GM21737 (cell line): ENCODE results near the gene DDX50.
"Not testable (repeated sequence)": the region's sequence is repeated elsewhere in the genome, so short reads cannot be mapped to it uniquely, and the experiment has no call there.

ENCODE experiments used
- ATAC-seq: cut with Tn5 transposase; IDR thresholded peaks from one replicate; pipeline ENCODE4 v1.9.1; 2021; ENCODE audit warnings: mild to moderate bottlenecking, moderate library complexity; ENCODE audit not compliant: unreplicated experiment

DDX50 gene

GRCh38 chr10:68900427-68901104 is 549 bp upstream of the DDX50 start:
- ATAC-seq: peak; percentile 37

- ATAC-seq: no peak
Measured at GRCh38 chr10:68902382-68902781, 1.3 kb downstream of the DDX50 start.

GRCh38 chr10:68924593-68924992 is 23.5 kb downstream of the DDX50 start:
- no peak for ATAC-seq

- ATAC-seq: no peak
Measured at GRCh38 chr10:68925489-68925888, 24.4 kb downstream of the DDX50 start.

GRCh38 chr10:68929157-68929556 is 28.0 kb downstream of the DDX50 start:
- ATAC-seq: not testable (repeated sequence)

- not testable (repeated sequence) for ATAC-seq
Measured at GRCh38 chr10:68929888-68930287, 28.8 kb downstream of the DDX50 start.

GRCh38 chr10:68932860-68933259 is 31.7 kb downstream of the DDX50 start:
- ATAC-seq: not testable (repeated sequence)

- no peak for ATAC-seq
Measured at GRCh38 chr10:68934994-68935393, 33.9 kb downstream of the DDX50 start.

- no peak for ATAC-seq
Measured at GRCh38 chr10:68938117-68938516, 37.0 kb downstream of the DDX50 start.

GRCh38 chr10:68938884-68939283 is 37.8 kb downstream of the DDX50 start:
- ATAC-seq: no peak

- ATAC-seq: not testable (repeated sequence)
Measured at GRCh38 chr10:68940917-68941316, 39.8 kb downstream of the DDX50 start.

- no peak for ATAC-seq
Measured at GRCh38 chr10:68950598-68950997, 49.5 kb downstream of the DDX50 start.

- ATAC-seq: no peak
Measured at GRCh38 chr10:68954904-68955303, 53.8 kb downstream of the DDX50 start.

GRCh38 chr10:68955355-68955831 is 54.3 kb downstream of the DDX50 start:
- peak; percentile 16 for ATAC-seq

GRCh38 chr10:68955832-68956532 is 54.9 kb downstream of the DDX50 start, which contains the start of gene DDX21:
DDX21 (plus strand) TSS chr10:68956170; CDS start chr10:68956226, 56 bp downstream.
- peak; percentile 75 for ATAC-seq

GRCh38 chr10:68957284-68957615 is 56.1 kb downstream of the DDX50 start:
- no peak for ATAC-seq

- no peak for ATAC-seq
Measured at GRCh38 chr10:68957654-68958053, 56.5 kb downstream of the DDX50 start.

GRCh38 chr10:68959695-68960527 is 58.8 kb downstream of the DDX50 start:
- no peak for ATAC-seq

- ATAC-seq: no peak
Measured at GRCh38 chr10:68963151-68963550, 62.0 kb downstream of the DDX50 start.

- no peak for ATAC-seq
Measured at GRCh38 chr10:68973975-68974374, 72.9 kb downstream of the DDX50 start.

GRCh38 chr10:68975936-68976473 is 74.9 kb downstream of the DDX50 start:
- ATAC-seq: not testable (repeated sequence)
